Body of pancreas (tissue), 4 donors: ENCODE measurements around the gene FOXK1.

Source experiments
- CTCF ChIP-seq, 7 experiments: fragments of 450-650 bp in 4 of 7; fragments of 200-600 bp in 3 of 7; sonication (generic) in 3 of 7; IDR thresholded peaks; one replicate each; pipeline ENCODE4 v1.5.1; 2016 to 2019; ENCODE audit warnings: antibody characterized with exemption in 7 of 7
- POLR2A ChIP-seq, 3 donors: fragments of 450-650 bp; IDR thresholded peaks; one replicate each; pipeline ENCODE4 v1.6.1; 2016; ENCODE audit warnings: antibody characterized with exemption in 3 of 3, mild to moderate bottlenecking in 2 of 3

GRCh38 chr7:4681218-4681851, 760 bp upstream of the FOXK1 start:
- no peak for TF ChIP-seq CTCF (IDR thresholded peaks at IDR 0.05)
- TF ChIP-seq POLR2A (IDR thresholded peaks at IDR 0.05), result no peak
